GM10847 (cell line): ENCODE data around the gene BATF.

Experiments
- POLR2A ChIP-seq: IDR thresholded peaks from 2 replicates; pipeline ENCODE4 v1.6.1; 2011; ENCODE audit not compliant: insufficient read length; ENCODE audit errors: extremely low read depth

The BATF gene

DNA sequence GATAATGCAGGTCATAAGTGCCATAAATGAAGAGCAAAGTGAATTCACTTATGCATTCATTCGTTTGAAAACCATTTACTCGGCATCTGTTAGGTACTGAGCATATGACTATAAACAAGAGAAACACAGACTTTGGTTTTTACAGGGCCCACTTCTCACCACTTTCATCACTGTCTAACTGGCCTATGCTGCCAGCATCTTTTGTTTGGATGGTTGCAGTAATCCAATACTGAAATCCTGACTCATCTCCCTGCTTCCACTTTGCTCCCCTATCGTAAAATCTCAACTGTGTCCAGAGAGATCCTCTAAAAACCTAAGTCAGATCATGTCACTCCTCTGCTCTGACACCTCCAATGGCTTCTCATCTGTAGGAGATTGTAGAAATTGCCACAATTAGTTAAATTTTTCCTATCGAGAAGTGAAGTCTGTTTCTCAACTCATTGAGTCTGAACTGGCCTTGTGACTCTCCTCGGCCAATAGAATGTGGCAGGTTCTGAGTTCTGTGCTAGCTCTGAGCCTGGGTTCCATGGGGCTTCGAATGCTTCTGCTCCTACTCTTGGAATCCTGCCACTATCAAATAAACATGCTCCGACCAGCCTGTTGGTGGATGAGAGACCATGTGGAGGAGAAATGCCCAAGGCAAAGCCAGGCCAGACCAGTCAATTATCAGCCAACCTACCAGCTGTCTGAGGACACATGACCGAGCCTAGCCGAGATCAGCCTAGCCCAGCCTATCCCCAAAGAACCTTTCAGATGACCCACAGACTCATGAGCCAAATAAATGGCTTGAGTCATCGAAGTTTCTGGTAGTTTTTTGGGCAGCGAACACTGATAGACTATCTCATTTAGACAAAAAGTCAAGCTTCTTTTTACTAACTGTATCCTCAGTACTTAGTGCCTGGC lies 2.2 kb upstream of the BATF start:
- TF ChIP-seq POLR2A, result no peak

DNA sequence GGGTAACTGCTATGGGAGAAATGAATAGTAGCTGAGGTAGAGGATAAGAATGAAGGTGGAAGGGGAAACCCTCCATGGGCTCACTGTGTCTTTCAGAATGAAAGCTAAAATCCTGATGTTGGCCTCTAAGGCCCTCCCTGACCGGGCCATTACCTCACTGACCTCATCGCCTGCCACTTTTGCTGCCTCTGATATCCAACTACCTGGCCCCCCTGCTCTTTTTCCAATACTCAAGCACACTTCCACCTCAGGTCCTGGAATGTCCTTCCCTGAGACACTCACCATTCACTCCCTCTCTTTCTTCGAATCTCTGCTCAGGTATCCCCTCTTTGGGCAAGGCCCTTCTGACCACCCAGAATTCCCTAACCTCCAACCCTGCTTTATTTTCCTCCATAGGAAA lies 1.4 kb upstream of the BATF start:
- TF ChIP-seq POLR2A, result no peak

DNA sequence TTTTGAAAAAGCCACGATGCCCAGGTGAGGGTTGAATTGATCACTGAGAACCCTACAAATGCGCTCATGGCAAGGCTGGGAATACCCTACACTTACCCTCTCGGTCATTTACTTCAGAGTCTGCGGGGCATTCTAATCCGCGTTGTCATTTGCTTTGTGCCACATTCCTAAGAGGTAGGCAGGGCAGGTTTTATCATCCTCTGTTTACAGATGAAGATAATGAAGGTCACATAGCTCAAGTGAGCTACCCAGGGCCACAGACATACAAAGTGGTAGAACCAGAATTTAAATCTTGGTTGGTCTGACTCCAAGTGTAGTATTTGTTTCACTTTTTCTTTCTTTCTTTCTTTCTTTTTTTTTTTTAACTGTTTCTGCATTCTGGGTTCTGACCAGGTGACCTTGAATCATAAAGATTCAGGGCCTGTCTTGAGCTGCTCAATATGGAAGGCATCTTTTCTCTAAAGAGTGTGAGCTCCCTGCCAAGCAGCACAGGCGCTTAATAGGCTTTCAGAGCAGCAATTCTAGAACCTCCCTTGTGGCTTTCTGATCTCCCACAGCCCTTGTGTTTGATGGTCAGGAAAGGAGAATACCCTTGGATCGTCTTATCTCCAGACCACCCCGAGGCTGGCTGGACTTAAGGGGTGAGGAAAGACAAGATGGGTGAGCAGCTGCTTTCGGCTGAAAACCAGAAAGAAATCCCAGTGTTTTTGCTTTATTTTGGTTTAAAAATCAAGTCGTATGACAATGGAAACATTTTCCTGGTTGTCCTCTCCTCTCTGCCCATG lies 662 bp upstream of the BATF start:
- no peak for TF ChIP-seq POLR2A

DNA sequence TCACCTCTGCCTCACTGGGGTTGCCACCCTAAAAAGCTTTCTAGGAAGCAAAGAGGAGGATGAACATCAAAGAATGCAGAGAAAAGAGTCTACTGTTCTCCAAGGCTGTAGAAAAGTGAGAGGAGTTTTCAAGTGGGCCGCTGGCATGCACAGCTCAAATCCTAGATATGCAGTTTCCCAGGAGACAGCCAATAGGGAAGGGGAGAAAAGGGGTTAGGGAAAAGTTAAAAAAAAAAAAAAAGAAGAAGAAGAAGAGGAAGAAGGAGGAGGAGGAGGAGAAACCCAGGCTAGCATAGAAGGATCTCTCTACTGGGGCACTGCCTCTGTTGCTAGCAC lies 682 bp downstream of the BATF start:
- TF ChIP-seq POLR2A, result no peak

DNA sequence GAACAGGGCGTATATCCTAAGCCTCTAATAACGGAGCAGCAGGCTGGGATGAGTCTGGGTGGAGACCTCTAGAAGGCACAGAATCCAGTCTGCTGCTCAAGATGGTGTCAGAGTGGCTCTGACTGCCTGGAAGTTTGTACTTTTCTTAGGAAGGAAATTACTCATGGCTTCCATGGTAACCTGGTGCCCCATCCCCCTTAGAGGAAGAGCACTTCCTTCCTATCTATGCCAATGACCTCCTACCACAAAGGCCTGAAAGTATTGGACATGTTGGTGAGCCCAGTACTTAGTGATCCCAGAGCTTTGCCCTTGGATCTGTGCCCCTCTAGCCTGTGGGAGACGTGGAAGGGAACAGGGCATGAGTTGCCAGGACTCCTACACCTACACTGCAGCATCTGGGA lies 1.5 kb downstream of the BATF start:
- no peak for TF ChIP-seq POLR2A

DNA sequence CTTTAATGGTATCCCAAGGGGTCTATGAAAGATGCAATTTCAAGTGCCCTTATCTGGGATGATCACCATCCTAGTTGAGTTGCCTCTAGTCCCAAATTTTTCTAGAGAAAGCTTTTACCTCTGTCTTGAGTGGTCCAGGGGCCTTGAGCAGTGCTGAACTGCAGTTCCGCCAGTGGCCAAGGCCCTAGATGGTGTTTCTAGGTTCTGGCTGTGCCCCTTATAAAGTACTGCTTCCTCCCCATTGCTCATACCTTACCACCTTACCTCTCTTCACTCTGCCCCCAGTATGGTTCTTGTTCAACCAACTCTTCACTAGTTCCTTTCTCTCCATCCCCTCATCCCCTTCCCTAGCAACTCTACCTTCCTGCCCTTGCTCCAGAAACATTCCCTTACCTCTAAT lies 3.7 kb downstream of the BATF start:
- TF ChIP-seq POLR2A, result no peak

DNA sequence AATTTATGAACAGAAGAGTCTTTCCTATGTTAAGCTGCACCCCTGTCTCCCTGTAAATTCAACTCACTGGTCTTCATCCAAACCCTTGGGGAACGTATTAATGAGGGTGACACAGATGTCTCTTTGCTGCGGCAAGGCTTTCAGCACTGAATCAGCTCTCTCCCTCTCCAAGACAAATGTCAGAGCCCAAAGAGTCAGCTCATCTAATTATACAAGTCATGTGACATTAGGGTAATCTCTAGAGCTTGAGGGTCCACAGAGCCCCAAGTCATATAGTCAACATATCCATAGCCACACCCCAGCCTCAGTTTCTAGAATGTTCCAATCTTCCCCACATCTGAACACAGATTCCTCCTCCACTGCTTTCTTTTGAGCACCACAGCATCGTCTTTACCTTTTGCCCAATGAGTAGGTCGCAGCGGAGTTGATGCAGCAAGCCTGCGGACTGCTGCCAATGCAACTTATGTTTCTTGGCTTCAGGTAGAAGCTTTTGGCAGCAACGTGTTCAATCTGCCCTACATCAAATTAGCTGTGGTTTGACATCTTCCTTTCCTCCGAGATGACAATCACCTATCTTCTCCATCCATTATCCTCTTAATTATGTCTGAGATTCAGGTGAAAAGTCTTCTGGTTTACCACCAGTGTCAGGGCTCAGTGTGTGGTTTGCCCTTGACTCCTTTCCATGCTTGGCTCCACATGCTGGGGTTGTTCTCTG lies 5.3 kb downstream of the BATF start:
- TF ChIP-seq POLR2A, result no peak

DNA sequence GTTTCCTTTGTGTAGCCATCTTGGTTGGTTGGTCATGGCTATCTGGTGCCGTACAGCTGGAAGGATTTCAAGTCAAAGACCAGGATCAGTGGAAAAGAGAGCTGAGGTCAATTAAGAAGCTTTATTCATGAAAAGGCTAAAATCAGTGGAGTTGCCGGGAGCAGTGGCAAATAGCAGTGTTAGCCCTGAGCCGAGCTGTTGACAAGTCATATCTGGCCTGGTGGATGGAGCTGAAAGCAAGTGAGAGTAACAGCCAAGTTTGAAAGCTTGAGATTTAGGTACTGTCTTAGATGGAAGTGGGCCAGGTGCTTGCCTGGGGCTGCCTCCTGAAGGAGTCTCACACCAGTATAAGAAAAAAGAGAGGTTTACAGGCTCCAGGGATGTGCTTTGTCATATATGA lies 9.0 kb downstream of the BATF start:
- TF ChIP-seq POLR2A, result no peak

DNA sequence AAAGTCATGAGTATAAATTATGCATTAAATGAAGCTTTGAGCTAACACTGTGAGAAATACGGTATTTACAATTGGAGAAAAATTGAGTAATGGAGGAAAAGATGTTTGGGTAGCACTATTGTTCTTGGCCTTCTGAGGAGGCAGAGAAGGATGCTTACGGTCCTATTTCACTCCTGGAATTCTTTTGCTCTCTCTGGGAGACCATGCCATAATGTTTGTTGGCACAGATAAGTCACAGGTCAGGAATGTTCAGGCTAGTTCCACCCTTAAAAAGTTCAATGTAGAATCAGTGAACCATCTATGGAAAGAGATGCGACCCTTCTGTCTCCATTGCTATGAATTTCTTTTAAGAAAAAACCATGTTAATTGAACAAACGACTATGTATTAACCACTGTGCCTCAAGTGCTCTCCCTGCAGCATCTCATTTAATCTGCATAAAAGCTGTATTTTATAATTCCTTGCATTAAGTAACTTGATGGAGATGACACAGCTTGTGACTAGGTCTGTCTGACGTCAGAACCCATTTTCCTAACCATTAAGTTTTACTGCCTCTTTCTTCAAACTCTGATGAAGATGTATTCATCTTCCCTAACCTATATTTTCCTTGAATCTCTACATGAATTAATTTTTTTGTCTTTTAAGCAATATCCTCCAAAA lies 9.5 kb downstream of the BATF start:
- TF ChIP-seq POLR2A, result no peak

DNA sequence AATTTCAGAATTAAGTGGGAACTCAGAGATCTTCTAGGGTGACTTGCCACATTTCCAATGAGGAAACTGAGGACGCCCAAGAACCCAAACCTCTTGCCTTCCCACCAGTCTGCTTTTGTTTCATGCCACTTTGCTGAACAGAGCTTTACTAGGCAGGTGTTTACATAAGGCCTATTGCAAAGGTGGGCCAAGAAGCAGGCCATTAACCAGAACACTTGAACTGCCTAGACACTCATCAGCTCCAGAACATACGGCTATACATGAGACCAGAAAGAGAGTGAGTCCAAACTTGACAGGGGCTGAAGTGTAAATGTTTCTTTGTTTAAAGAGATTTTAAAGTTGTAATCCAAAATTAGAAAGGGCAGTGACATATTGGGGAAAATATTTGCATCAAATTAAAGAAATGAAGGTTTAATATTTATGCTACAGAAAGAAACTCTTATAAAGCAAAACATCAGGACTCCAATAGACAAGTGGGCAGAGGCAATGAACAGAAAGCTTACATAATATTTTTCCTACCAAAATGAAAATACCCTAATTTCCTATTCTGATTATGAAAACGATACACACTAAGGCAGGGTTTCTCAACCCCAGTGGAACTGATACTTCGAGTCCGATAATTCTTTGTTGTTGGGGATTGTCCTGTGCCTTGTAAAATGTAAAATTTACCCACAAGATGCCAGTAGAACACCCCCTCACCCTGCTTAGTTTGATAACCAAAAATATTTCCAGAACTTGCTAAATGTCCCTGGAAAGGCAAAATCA lies 11.7 kb downstream of the BATF start:
- TF ChIP-seq POLR2A, result no peak

DNA sequence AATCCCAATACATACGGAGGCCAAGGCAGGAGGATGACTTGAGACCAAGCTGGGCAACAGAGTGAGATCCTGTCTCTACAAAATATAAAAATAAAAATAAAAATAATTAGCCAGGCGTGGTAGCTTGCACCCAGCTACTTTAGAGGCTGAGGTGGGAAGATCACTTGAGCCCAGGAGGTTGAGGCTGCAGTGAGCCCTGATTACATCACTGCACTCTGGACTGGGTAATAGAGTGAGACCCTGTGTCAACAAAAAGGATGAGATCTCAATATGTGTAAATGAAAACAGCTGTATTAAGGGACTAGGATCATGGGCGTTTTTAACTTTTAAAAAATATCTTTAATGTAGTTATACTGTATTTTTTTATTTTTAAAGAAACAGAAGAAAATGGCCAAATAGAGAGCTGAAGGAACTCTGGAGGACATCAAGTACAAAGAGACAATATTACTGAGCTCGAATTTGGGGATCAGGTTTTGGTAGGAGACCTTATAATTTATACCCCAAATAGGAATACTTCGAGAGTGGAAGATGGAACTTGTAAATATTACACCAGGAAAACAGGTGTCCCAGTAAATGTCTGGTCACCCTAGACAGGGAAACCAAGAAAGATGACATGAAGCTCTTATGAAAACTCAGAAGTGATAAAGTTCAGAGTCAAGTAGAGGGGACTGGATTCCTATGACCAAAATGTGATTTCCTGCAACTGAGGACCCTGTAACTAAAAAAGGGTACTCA lies 13.1 kb downstream of the BATF start:
- no peak for TF ChIP-seq POLR2A

DNA sequence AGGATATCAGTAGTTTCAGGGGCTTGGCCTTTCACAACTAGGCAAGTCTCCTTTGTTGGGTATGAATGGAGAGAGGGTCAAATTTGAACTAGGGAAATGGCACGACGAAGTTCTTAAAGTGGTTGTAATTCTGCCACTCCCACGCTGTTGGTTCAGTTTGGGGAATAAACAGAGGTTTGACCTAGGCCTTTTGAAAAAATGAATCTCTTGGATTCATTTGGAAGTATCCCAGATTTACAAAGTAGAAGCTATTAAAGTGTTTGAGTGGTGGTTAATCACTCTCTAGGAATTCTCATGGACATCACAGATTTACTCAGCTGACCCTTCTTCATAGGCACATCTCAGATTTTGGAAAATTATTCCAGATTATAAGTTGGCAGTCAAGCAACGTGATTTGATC lies 14.8 kb downstream of the BATF start:
- TF ChIP-seq POLR2A, result no peak

DNA sequence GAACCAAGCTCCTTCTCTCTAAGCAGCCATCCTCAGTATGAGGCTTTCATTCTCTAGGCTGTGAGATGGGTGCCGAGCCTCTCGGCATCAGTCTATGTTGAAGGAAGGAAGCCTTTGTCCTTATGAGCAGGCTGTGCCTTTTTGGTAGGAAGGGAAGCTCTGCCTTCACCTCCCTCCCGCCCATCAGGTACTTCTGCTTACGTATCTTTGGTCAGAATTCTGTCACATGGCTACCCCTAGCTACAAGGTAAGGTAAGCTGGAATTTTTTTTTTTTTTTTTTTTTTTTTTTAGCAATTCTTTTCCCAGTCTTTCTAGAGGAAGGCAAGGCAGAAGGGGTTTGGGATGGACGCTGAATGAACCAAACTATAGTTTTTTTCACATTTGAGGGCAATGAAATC lies 16.9 kb downstream of the BATF start:
- no peak for TF ChIP-seq POLR2A

DNA sequence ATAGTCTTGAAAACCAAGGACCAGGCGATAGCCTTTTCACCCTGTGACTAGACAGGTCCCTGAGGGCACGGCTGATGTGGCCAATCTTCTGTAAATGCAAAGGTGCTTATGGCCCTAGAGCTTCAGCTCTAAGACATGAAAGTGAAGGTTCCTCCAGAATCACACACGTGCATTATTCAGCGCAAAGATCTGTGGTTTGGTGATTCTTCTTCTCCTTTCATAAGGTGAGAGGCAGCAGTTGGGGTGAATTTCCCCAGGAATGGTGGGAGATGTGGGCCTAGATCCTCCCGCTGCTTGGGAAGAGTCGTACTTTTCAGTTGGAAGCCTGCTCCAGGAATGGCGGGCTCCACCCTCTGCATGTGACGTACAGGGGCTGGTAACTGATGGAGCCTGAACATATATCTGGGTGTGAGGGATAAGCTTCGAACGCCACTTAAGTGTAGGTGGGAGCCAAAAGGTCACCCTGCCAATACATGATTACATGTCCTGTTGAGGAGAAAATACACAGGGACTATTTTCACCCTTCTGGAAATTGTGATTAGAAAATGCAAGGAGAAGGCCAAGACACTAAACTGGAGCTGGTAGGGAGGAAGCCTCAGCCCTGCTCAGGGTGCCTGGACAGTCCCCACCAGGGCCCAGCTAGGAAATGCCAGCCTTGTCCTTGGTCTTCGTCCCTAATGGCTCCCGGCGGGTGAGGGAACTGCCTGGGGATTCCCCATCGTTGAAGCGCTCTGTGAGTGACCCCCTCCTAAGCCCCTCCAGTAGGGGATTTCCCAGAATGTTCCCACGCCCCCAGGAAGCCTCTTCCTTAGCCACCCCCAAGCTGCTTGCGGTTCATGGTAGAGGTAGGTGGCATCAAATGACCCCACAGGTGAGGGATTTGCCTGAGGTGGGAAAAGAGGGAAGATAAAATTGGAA lies 17.6 kb downstream of the BATF start:
- no peak for TF ChIP-seq POLR2A
